GM18858 (cell line): Measurements from ENCODE around the gene PPIF.

ENCODE experiments used
- ATAC-seq: cut with Tn5 transposase; IDR thresholded peaks from one replicate; pipeline ENCODE4 v1.9.1; 2021; ENCODE audit not compliant: unreplicated experiment

The PPIF gene

DNA sequence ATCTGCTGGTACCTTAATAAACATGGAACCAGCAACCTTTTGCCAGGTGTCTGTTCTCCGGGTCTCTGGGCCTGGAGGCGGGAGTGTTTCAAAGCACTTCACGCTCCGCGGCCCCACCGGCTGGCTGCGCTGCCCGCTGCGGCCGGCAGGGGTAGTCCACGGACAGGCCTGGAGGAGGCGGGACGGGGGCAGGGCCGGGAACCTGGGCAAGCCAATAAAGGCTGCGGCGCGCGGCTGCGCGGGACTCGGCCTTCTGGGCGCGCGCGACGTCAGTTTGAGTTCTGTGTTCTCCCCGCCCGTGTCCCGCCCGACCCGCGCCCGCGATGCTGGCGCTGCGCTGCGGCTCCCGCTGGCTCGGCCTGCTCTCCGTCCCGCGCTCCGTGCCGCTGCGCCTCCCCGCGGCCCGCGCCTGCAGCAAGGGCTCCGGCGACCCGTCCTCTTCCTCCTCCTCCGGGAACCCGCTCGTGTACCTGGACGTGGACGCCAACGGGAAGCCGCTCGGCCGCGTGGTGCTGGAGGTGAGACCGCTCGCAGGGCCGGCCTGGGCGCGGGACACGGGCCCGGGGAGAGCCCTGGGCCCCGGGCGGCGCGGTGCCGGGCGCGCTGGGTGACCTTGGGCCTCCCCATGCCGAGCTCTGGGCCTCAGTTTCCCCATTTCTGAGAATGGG is at the start of gene PPIF:
TSS of gene PPIF (plus strand) at position 244 of the 668 bp plus-strand sequence. CDS start at position 324, 80 bp downstream.
- peak; percentile 60 for ATAC-seq

DNA sequence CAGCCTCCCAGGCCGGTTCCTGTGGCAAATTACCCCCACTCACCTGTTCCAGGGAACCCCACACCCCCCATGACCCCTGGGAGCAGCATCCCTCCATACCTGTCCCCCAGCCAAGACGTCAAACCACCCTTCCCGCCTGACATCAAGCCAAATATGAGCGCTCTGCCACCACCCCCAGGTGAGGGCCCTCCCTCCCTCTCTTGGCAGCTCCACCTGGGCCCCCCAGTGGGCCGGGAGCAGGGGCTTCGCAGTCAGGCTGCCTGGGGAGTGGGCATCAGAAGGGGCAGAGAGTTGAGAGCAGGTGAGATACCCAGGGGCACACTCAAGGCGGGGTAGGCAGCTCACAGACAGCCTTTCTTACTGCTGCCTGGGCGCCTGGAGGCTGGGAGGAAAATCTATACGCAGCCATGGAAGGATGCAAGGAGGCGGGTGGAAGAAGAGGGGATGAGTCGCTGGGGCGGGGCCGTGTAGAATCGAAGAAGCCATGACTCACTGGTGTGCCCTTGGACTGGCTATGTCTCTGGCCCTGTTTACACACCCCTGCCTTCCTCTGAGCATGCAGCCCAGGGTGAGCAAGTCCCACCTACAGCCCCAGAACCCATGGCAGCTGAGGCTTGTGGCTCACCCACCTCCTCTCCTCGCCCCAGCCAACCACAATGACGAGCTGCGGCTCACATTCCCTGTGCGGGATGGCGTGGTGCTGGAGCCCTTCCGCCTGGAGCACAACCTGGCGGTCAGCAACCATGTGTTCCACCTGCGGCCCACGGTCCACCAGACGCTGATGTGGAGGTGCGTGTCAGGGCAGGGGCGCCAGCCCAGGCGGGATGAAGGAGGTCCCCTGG is 48.6 kb upstream of the PPIF start:
- no peak for ATAC-seq

DNA sequence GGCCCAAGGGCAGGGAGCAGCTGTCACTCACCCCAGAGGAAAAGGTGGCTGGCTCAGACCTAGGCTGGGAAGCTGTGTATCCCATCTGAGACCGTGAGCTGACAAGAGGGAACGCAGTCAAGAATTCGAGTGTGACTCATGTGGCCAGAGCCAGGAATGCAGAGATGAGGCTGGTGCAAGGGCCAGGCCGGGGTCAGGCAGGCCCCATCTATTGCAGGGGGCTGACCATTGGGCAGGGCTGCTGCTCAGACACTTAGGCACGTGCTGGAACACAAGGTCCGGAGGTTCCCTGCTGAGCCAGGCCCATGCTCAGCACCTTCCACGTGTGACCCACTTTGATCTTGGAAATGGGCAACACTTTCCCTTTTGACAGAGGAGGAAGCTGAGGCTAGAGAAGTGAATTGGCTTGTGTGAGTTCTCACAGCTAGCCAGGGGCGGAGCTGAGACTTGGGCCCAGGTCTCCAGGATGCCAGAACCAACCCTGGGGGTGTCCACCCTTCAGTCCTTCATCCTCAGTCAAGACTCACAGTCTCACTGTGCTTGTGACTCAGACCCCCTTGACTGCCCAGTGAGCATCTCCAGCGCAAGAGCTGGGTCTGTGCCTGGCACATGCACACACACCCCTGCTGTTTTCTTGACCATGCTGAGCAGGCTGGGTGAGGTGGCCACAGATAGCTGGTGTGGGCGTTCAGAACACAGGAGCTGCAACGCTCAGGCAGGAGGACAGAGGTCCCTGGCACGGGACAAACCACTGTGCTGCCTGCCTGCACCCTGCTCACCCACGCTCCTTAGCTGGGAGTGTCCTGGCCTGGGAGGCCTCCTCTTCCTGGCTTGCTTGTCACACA is 47.6 kb upstream of the PPIF start:
- no peak for ATAC-seq

DNA sequence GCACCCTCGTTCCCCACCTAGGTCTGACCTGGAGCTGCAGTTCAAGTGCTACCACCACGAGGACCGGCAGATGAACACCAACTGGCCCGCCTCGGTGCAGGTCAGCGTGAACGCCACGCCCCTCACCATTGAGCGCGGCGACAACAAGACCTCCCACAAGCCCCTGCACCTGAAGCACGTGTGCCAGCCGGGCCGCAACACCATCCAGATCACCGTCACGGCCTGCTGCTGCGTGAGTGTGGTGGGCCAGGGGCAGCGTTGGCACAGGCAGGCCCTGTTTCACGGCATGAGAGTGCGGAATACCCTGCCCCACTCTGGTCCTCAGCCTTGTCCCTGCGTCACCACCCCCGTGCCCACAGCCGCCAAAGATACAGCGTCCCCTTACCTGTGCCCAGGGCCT is 46.6 kb upstream of the PPIF start:
- ATAC-seq: no peak

DNA sequence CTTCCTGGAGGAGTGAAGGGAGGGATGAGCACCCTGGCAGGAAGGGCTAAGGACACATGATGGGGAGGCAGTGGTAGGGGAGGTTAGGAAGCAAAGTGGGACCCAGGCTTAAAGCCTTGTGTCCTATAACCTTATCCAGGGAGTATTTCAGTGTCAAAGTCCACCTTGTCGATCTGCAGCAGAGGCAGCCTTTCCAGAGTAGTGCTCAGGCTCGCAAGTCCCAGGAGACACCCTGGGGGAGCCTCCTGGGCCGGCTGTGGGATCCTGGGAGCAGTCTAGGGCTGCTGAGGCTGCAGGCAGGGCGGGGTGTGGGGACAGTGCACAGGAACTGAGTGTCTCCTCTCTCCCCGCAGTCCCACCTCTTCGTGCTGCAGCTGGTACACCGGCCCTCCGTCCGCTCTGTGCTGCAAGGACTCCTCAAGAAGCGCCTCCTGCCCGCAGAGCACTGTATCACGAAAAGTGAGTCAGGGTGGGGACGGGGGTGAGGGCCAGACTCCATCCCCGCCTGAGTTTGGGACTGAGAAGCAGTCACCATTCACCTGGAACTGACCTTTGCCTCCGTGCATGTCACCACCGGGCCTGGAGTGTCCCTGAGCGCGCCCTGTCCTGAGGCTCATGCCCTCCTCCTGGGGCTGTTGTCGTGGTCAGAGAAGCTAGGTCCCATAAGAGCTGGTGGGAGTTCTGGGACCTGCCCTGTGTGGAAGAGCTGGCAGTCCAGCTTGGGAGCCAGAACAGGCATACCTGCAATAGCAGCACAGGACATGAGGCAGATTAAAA is 45.3 kb upstream of the PPIF start:
- ATAC-seq: no peak

DNA sequence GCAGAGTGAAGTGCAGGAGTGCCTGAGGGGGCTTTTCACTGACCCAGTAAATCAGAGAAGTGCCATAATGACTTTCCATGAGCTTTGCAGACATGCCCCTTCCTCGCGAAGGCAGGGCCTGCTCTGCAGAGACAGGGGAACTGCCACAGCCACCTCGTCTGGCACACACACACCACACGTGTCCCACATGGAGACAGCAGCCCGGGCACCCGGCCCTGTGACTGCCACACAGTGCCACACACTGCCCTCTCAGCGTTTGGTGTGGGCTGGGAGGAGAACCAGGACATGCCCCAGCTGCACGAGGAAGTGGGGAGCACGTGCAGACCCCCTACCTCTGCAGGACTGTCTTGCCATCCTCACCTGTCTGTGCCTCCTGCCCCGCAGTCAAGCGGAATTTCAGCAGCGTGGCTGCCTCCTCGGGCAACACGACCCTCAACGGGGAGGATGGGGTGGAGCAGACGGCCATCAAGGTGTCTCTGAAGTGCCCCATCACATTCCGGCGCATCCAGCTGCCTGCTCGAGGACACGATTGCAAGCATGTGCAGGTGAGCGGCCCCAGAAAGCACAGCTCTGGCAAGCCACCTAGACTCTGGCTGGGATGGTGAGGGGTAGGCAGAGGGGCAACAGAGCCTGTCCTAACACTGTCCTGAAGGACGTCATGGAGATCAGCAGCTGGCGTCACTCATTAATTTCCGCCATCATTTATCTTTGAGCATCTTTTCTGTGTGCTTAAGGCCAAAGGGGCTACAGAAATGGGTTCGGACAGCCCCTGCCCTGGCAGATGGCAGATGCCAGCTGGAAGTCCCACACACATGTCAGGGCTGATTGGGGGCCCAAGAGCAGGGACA is 43.4 kb upstream of the PPIF start:
- ATAC-seq: no peak

DNA sequence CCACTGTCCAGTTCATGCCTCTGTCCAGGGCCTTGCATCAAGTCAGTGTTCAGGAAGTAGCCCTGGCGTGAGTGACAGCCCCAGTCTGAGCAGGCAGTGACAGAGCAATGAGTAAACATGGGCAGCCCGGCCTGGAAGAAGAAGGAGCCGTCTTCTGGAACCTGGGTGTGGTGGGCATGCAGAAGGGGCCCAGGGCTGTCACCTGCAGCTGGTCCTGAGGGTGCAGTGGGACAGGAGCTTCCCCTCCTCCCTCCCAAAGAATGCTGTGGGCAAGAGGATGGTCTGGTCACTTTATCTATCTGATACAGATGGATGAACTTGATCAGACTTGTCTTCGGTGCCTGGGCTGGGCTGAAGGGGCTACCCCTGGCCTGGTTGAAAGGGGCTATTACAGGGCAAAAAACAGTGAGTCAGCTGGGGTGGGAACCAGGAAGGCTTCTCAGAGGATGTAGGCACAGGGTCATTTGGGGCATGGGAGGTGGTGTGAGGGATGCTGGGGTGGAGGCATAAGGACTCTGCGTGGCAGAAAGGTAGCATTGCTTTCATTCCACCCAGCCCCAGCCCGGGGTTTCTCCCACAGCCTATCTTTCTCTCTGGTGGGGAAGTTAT is 42.7 kb upstream of the PPIF start:
- no peak for ATAC-seq

DNA sequence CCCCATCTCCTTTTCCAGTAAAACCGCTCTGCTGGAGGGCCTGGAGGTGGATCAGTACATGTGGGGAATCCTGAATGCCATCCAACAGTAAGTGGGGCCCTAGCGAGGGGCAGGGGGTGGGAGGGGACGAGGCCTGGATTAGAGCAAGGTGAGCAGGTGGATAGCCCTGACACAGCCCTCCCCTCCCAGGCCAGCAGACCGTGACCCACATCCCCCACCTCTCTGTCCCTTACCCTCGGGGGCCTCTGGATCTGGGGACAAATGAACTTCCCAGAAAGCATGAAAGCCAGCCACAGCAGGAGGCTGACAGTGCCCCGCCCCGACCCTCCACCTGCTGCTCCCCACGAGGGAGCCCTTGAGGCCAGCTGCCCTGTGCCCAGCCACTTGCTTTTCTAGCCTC is 41.8 kb upstream of the PPIF start:
- no peak for ATAC-seq

DNA sequence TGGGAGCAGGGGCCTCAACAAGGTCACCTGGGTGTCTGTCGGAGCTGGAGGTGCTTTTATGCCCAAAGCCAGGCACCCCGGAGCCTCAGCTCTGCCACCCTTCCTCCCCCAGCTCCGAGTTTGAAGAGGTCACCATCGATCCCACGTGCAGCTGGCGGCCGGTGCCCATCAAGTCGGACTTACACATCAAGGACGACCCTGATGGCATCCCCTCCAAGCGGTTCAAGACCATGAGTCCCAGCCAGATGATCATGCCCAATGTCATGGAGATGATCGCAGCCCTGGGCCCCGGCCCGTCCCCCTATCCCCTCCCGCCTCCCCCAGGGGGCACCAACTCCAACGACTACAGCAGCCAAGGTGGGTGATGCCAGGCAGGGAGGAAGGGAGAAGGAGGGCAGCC is 41.3 kb upstream of the PPIF start:
- ATAC-seq: no peak

DNA sequence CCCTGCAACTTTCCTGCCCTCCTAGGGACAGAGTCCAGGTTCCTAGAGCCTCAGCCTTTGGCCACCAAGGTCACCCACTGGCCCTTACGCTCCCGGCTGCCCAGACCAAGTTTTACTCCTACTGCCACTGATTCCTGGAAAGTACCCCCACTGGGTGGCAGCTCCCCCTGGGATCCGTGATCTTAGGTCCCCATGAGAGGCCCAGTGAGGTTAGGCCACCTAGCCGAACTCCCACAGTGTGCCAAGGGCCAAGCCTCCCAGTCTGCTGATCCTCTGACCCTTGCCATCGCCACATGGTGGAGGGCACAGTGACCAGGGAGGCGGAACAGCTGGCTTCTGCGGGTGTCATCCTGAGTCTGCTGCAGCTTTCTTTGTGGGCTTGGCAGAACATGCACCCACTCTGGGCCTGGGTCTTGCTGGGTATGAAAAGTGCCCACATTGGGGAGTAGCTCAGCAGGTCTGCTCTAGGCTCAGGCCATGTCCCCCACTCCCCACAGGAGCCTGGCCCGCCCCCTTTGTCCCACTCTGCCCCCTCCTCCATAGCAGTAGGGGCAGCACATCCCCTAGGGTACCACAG is 40.5 kb upstream of the PPIF start:
- no peak for ATAC-seq

DNA sequence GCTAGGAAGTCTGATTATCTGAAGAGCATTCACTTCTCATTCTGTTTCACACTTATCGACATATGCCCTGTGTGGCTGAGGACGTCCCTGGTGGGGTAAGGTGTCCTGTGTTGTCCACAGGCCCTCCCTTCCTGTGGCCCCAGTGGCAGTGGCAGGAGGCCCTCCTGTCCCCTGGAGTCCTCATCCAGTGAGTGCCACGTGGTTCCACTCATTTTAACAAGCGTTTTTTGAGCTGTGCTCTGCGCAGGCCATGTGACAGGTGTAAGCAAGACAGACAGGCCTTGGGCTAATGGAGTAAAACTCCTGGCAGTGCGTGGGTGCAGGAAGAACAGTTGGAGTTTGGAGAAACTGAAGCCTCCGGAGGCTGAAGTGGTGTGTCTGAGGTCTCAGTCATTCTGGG is 39.3 kb upstream of the PPIF start:
- no peak for ATAC-seq

DNA sequence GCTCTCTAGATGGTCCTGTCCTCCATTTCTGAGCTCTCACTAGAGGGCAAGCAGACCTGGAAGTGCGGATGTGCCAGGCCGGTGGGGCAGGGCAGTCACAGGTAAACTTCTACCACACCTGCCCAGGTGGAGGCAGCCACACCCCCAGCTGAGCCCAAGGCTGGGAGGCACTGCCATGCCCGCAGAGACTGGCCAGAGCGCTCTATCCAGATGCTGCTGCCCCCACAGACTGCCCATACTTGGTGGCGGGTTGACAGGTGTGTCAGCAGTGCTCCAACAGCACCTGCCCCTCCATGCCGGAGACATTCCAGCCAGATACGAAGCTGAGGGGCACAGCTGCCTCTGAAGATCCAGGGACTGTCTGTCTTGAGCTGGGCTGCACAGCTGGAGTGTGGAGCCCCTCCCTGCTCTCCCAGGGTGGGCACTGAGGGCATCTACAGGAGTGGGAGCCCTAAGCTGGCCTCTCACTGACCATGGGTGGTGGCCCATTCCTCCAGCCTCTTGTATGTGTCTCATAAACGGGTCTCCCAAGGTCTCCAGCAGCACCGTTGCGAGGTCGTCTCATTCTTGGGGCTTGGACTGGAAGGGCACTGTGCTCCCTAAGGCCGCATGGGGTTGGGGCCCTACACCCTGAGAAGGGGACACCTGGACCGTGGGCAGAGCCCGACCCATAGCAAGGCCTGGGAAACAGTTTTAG is 38.2 kb upstream of the PPIF start:
- no peak for ATAC-seq

DNA sequence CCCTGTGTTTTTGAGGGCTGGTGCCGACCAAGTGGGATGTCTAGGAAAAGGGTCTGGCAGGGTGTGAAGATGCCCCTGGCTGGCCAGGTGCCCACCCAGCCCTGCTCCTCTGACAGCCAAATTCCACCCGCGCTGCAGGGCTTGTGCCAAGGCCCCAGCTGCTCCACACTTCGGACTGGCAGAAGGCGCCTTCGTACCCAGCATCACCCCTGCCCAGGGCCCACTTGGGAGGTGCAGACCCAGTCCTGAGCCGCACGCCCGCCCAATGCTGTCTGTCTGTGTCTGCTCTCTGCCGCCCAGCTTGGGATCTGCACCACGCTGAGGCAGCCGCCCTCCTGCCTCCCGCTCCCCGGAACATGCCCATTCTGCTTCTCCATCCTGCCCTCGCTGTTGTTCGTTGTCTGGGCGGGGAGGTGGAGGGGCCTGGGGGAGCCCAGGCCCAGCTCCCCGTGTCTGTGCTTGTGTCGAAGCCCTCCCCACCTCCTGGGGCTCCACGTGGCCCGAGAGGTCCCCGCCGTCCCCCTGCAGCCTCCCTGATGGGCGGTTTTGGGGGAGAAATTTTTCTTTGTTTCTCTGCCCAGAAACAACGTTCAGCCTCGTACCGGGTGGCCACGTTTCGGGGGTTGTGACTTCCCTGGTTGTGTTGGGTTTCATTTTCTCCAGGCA is 36.9 kb upstream of the PPIF start:
- ATAC-seq: no peak

DNA sequence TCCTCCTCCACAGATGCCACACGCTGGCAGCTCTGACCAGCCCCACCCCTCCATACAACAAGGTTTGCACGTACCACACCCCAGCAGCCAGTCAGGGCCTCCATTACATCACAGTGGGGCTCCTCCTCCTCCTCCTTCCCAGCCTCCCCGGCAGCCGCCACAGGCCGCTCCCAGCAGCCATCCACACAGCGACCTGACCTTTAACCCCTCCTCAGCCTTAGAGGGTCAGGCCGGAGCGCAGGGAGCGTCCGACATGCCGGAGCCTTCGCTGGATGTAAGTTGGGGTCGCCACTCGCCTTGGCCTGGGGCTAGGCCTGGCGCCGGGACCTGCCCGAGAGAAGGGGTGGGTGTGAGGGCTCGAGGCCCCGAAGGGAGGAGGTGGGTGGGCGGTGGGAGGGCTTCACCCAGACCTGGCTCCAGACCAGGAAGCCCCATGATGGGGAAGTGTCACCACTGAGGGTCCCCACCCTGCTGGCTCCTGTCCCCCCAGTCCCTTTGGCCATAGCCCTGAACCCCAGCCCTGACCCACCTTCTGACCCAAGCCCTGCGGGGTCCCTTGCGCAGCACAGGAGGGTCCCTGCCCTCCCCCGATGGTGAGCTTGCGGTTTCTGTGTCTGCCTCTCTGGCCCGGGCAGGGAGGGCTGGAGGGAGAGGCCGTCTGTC is 36.2 kb upstream of the PPIF start:
- no peak for ATAC-seq

DNA sequence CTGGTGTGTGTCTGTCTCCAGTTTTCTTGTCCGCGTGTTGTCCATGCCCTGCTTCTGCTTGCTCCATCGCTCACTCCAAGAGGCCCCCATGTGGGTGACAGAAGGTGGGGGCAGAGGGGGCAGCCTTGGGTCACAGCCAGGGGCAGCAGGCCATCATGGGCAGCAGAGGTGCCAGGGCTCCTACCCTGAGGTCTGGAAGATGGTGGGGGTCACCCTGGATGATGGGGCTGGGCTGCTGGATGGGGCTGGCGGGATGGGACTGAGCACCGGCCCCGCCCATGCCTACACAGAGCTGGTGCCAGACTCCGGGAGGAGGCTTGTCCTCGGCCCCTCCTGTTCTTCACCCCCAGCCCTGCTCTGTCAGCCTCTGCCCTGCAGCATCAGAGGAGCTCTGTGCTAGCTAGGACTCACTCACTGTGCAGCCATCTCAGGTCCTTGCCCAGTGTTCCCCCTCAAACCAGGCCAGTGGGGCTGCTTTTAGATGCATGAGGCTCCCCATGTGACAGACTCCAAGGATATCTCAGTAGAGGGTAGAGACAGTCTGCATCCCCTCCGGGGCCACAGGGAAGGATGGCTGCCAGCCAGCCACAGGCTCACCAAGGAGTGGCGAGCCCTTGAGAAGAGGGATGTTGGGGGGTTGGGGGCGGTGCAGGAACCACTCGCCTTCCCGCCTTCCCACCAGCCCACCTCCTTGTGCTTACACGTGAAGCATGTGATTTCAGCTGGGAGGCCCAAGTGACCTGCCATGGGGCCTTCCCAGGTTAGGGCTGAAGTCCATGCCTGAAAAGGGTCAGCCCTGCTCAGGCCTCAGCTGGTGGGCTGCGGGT is 35.5 kb upstream of the PPIF start:
- no peak for ATAC-seq

DNA sequence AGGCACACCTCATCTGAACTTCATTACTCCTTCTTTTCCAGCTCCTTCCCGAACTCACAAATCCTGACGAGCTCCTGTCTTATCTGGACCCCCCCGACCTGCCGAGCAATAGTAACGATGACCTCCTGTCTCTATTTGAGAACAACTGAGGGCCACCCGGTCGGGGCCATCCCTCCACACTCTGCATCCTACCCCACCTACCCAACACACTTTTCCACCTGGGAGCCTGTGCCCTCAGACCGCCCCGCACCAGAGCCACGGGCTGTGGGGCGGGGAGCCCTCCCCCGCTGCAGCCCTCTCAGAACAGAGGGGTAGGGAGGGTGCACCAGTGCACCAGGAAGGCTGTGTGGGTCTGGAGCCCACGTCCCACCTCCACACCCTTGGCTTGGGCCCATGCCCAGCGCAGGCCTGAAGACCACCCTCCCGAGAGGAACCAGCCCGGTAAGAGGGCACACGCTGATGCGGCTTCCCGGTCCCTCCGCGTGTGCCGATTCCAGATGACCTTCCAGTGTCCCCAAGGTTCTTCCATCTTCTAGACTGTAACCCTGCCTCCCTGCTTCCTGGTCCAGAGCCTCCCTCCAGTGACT is 34.6 kb upstream of the PPIF start:
- no peak for ATAC-seq
